CD14-positive monocyte (primary cell): ENCODE data around the gene RALGAPA2. TPM values are rescaled to one million over a fixed set of nuclear protein-coding genes. Genes with fewer than 3 reads are reported as not detected.

Source experiments
- DNase-seq, 3 donors: peaks; one replicate each; pipeline ENCODE4 v3.0.0-alpha.2; 2011 to 2022
- H2AFZ ChIP-seq: 2 replicates; pipeline ENCODE4 v1.6.0; 2012; ENCODE audit warnings: mild to moderate bottlenecking, low read depth, low read length, inconsistent platforms; ENCODE audit not compliant: insufficient read depth, poor library complexity, severe bottlenecking
- H3K27ac ChIP-seq, 2 donors: 1 replicate in 1 of 2; 2 replicates in 1 of 2; pipeline ENCODE4 v1.5.1; 2012 to 2013; ENCODE audit warnings: low read length in 2 of 2, control low read depth in 1 of 2, inconsistent platforms in 1 of 2, low read depth in 1 of 2, mild to moderate bottlenecking in 1 of 2
- H3K27me3 ChIP-seq, 2 donors: one replicate each; pipeline versions ENCODE4 v1.6.0 to v1.6.1; 2011 to 2013; ENCODE audit warnings: low read length in 2 of 2; ENCODE audit not compliant: control insufficient read depth in 2 of 2, insufficient read depth in 2 of 2
- H3K36me3 ChIP-seq, 2 donors: replicated peaks in 1 of 2; 1 replicate in 1 of 2; 2 replicates in 1 of 2; pipeline versions ENCODE4 v1.5.1 to v1.6.1; 2012 to 2013; ENCODE audit warnings: low read length in 2 of 2, control low read depth in 1 of 2, inconsistent platforms in 1 of 2, mild to moderate bottlenecking in 1 of 2; ENCODE audit not compliant: insufficient read depth in 2 of 2, control insufficient read depth in 1 of 2
- H3K4me1 ChIP-seq, 2 donors: 1 replicate in 1 of 2; 2 replicates in 1 of 2; pipeline versions ENCODE4 v1.5.1 to v1.6.1; 2012 to 2013; ENCODE audit warnings: low read length in 2 of 2, control low read depth in 1 of 2, inconsistent platforms in 1 of 2, mild to moderate bottlenecking in 1 of 2, moderate library complexity in 1 of 2; ENCODE audit not compliant: insufficient read depth in 2 of 2, control insufficient read depth in 1 of 2
- H3K4me2 ChIP-seq: replicated peaks from 2 replicates; pipeline ENCODE3; 2012; ENCODE audit warnings: low read length, moderate library complexity, mild to moderate bottlenecking; ENCODE audit not compliant: poor library complexity, severe bottlenecking; ENCODE audit errors: extremely low read depth
- H3K4me3 ChIP-seq, 3 experiments: fragments of 200-600 bp in 1 of 3; sonication (generic) in 1 of 3; replicated peaks in 1 of 3; 1 replicate in 2 of 3; 2 replicates in 1 of 3; pipeline ENCODE4 v1.5.1; 2011 to 2013; ENCODE audit warnings: low read length in 3 of 3, mild to moderate bottlenecking in 3 of 3, control low read depth in 2 of 3, low read depth in 2 of 3, inconsistent platforms in 1 of 3, moderate library complexity in 1 of 3
- H3K79me2 ChIP-seq: 2 replicates; pipeline ENCODE4 v1.6.0; 2012; ENCODE audit warnings: mild to moderate bottlenecking, control low read depth, inconsistent platforms, low read length, moderate library complexity; ENCODE audit not compliant: insufficient read depth
- H3K9ac ChIP-seq: 2 replicates; pipeline ENCODE4 v1.6.0; 2017; ENCODE audit warnings: low read length, mild to moderate bottlenecking; ENCODE audit not compliant: insufficient read depth, poor library complexity, severe bottlenecking
- H3K9me3 ChIP-seq, 2 donors: replicated peaks in 1 of 2; 1 replicate in 1 of 2; 2 replicates in 1 of 2; pipeline versions ENCODE4 v1.5.1 to v1.6.1; 2012 to 2013; ENCODE audit warnings: low read length in 2 of 2, control low read depth in 1 of 2; ENCODE audit not compliant: control insufficient read depth in 1 of 2, insufficient read depth in 1 of 2
- H4K20me1 ChIP-seq: 2 replicates; pipeline ENCODE4 v1.6.0; 2012; ENCODE audit warnings: mild to moderate bottlenecking, low read length, control low read depth, moderate library complexity; ENCODE audit not compliant: insufficient read depth
- H3K27ac Mint-ChIP-seq, 7 donors: one replicate each; pipeline ENCODE4 v1.8.0; 2020; ENCODE audit warnings: mild to moderate bottlenecking in 7 of 7, mixed read lengths in 7 of 7, moderate library complexity in 6 of 7, inconsistent platforms in 2 of 7
- H3K27me3 Mint-ChIP-seq, 3 donors: one replicate each; pipeline ENCODE4 v1.8.0; 2021 to 2022; ENCODE audit warnings: low read depth in 3 of 3, mild to moderate bottlenecking in 3 of 3, mixed read lengths in 3 of 3, moderate library complexity in 3 of 3, inconsistent platforms in 1 of 3
- H3K36me3 Mint-ChIP-seq, 2 donors: one replicate each; pipeline ENCODE4 v1.8.0; 2020; ENCODE audit warnings: mixed read lengths in 2 of 2, inconsistent platforms in 1 of 2, mild to moderate bottlenecking in 1 of 2
- H3K4me1 Mint-ChIP-seq: one replicate; pipeline ENCODE4 v1.8.0; 2020; ENCODE audit warnings: mild to moderate bottlenecking, mixed read lengths
- H3K4me3 Mint-ChIP-seq, 2 donors: one replicate each; pipeline ENCODE4 v1.8.0; 2020; ENCODE audit warnings: mild to moderate bottlenecking in 2 of 2, mixed read lengths in 2 of 2, moderate library complexity in 1 of 2
- H3K9me3 Mint-ChIP-seq, 7 donors: one replicate each; pipeline ENCODE4 v1.8.0; 2020 to 2022; ENCODE audit warnings: mixed read lengths in 7 of 7, mild to moderate bottlenecking in 6 of 7, moderate library complexity in 6 of 7, inconsistent platforms in 2 of 7
- WGBS: methylation state at CpG from one replicate; pipeline ENCODE4 v1.1.5; 2013; ENCODE audit warnings: missing lambda C conversion rate; ENCODE audit not compliant: insufficient coverage; 5-methylcytosine and 5-hydroxymethylcytosine counted together
- intact Hi-C, 2 donors: fragments of 100-400 bp; cut with micrococcal nuclease; formaldehyde crosslinking; loops; one replicate each; pipeline versions ENCODE4 v1.15.0 to v1.15.1; 2023
- polyA plus RNA-seq, 3 donors: library from polyadenylated mRNA; depleted of rRNA in 1 of 3; unstranded in 2 of 3; stranded (reverse) in 1 of 3; fragments of 300-500 nt in 2 of 3; fragments of >200 nt in 1 of 3; fragmentation: Illumina TruSeq in 2 of 3; gene quantifications; 1 replicate in 2 of 3; 2 replicates in 1 of 3; pipeline ENCODE4 v1.2.3, GENCODE V29; 2012 to 2021
- TF ChIP-seq, protein P1 (sequence below): fragments of 200-600 bp; IDR thresholded peaks from one replicate; pipeline ENCODE4 v1.8.0; 2022; ENCODE audit warnings: antibody characterized with exemption, mild to moderate bottlenecking

The RALGAPA2 gene
- polyA plus RNA-seq, 3 donors = 6.2 to 13.0 (median 8.9) TPM

DNA sequence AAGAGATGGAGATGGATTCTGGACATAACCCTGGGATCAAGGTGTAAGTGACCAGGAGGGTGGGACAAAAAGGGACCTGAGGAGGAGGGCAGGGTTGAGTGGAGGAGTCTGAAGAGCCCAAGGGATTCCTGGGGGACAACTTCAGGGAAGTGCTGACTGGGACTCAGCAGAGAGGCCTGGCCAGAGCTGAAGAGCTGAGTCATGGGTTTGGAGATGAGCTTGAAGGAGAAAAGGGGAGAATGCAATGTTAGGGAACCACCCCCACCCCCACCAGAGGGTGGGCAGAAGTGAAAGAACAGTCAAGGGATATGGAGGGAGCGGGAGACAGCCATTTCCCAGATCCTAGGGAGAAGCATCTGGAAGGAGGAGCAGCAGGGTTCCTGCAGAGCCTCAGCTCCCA lies 289.3 kb downstream of the RALGAPA2 start:
- Histone ChIP-seq H3K36me3 (peaks cover 9 to 64% of the 10 kb centered on the region in 2 donors), H3K9ac (no peak overlapping the region), H3K9me3 (no peaks in the 10 kb centered on the region), H3K4me3 (no peak overlapping the region), H4K20me1 (no peaks in the 10 kb centered on the region), H3K4me2 (no peak overlapping the region), H3K27ac (no peak overlapping the region), H3K79me2 (no peaks in the 10 kb centered on the region), H3K4me1 (no peaks in the 10 kb centered on the region), H2AFZ (no peak overlapping the region), H3K27me3 (no peaks in the 10 kb centered on the region)
- H3K4me3 Mint-ChIP-seq = no peak overlapping the region
- intact Hi-C loops = no loop called here
- TF ChIP-seq, protein P1, sequence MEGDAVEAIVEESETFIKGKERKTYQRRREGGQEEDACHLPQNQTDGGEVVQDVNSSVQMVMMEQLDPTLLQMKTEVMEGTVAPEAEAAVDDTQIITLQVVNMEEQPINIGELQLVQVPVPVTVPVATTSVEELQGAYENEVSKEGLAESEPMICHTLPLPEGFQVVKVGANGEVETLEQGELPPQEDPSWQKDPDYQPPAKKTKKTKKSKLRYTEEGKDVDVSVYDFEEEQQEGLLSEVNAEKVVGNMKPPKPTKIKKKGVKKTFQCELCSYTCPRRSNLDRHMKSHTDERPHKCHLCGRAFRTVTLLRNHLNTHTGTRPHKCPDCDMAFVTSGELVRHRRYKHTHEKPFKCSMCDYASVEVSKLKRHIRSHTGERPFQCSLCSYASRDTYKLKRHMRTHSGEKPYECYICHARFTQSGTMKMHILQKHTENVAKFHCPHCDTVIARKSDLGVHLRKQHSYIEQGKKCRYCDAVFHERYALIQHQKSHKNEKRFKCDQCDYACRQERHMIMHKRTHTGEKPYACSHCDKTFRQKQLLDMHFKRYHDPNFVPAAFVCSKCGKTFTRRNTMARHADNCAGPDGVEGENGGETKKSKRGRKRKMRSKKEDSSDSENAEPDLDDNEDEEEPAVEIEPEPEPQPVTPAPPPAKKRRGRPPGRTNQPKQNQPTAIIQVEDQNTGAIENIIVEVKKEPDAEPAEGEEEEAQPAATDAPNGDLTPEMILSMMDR = no peak
- WGBS = no CpG with 5 or more reads among the region's 1 CpG
- peaks cover 0 to 2% (median 0%) of the 10 kb centered on the region in 7 donors for H3K9me3 Mint-ChIP-seq
- H3K4me1 Mint-ChIP-seq = no peaks in the 10 kb centered on the region
- no peak for DNase-seq
- no peaks in the 10 kb centered on the region for H3K27me3 Mint-ChIP-seq
- peak overlapping the region in 3 of 7 donors; percentile 11 to 71 (median 34) for H3K27ac Mint-ChIP-seq
- peaks cover 60 to 68% of the 10 kb centered on the region in 2 donors for H3K36me3 Mint-ChIP-seq

GRCh38 chr20:20417876-20418676 lies 294.4 kb downstream of the RALGAPA2 start:
- TF ChIP-seq, protein P1 = no peak
- H3K36me3 ChIP-seq = peaks cover 9 to 50% of the 10 kb centered on the region in 2 donors
- H2AFZ ChIP-seq = no peak overlapping the region
- H3K4me3 ChIP-seq = no peak overlapping the region
- H3K27ac ChIP-seq = no peak overlapping the region
- no peak for DNase-seq
- H3K9ac ChIP-seq = no peak overlapping the region
- Mint-ChIP-seq H3K4me3 (no peak overlapping the region), H3K27ac (peak overlapping the region in 1 of 7 donors; percentile 30), H3K9me3 (peaks cover 0 to 2% (median 0%) of the 10 kb centered on the region in 7 donors), H3K36me3 (peaks cover 43 to 56% of the 10 kb centered on the region in 2 donors), H3K4me1 (no peaks in the 10 kb centered on the region), H3K27me3 (no peaks in the 10 kb centered on the region)
- WGBS = 100% methylated on average over 2 of the region's 8 CpGs
- H4K20me1 ChIP-seq = no peaks in the 10 kb centered on the region
- H3K4me1 ChIP-seq = no peaks in the 10 kb centered on the region
- H3K4me2 ChIP-seq = no peak overlapping the region
- H3K9me3 ChIP-seq = no peaks in the 10 kb centered on the region
- H3K27me3 ChIP-seq = no peaks in the 10 kb centered on the region
- intact Hi-C loops = no loop called here
- H3K79me2 ChIP-seq = no peaks in the 10 kb centered on the region
